Esophagus squamous epithelium (tissue), 4 donors: Measurements from ENCODE around the gene MAPKAP1.

Experiments
- POLR2A ChIP-seq, 4 donors: fragments of 450-650 bp; IDR thresholded peaks; one replicate each; pipeline ENCODE4 v1.6.1; 2017; ENCODE audit warnings: antibody characterized with exemption in 4 of 4, mild to moderate bottlenecking in 4 of 4, moderate library complexity in 3 of 4
- TF ChIP-seq, protein P1 (sequence below), 6 experiments: fragments of 450-650 bp in 4 of 6; fragments of 200-600 bp in 2 of 6; sonication (generic) in 2 of 6; IDR thresholded peaks; one replicate each; pipeline ENCODE4 v1.5.1; 2016 to 2019; ENCODE audit warnings: antibody characterized with exemption in 6 of 6, mild to moderate bottlenecking in 4 of 6, moderate library complexity in 4 of 6

GRCh38 chr9:125591245-125591644, 115.8 kb downstream of the MAPKAP1 start:
- TF ChIP-seq, protein P1, sequence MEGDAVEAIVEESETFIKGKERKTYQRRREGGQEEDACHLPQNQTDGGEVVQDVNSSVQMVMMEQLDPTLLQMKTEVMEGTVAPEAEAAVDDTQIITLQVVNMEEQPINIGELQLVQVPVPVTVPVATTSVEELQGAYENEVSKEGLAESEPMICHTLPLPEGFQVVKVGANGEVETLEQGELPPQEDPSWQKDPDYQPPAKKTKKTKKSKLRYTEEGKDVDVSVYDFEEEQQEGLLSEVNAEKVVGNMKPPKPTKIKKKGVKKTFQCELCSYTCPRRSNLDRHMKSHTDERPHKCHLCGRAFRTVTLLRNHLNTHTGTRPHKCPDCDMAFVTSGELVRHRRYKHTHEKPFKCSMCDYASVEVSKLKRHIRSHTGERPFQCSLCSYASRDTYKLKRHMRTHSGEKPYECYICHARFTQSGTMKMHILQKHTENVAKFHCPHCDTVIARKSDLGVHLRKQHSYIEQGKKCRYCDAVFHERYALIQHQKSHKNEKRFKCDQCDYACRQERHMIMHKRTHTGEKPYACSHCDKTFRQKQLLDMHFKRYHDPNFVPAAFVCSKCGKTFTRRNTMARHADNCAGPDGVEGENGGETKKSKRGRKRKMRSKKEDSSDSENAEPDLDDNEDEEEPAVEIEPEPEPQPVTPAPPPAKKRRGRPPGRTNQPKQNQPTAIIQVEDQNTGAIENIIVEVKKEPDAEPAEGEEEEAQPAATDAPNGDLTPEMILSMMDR (IDR thresholded peaks at IDR 0.05), result no peak
- TF ChIP-seq POLR2A (IDR thresholded peaks at IDR 0.05), result no peak
